Stimulated activated CD4-positive, alpha-beta T cell treated with anti-CD3 and anti-CD28 coated beads, TNF-alpha, amount 100 ng/mL, for 24 hours (primary cell): ENCODE data around the gene MLXIP.
"Not testable (repeated sequence)": the region's sequence is repeated elsewhere in the genome, so short reads cannot be mapped to it uniquely, and the experiment has no call there.

Source experiments
- DNase-seq, 3 experiments: peaks; one replicate each; pipeline ENCODE4 v3.0.0-alpha.2; 2020; ENCODE audit warnings: low read depth in 3 of 3

The MLXIP gene

GRCh38 chr12:122054842-122055520 is 23.6 kb upstream of the MLXIP start:
- DNase-seq, result no peak

GRCh38 chr12:122056406-122056805 is 22.1 kb upstream of the MLXIP start:
- DNase-seq, result not testable (repeated sequence)

- DNase-seq, result no peak
Observed at GRCh38 chr12:122057007-122057735, 21.4 kb upstream of the MLXIP start.

- no peak for DNase-seq
Observed at GRCh38 chr12:122057769-122058168, 20.8 kb upstream of the MLXIP start.

GRCh38 chr12:122058549-122059149 is 19.9 kb upstream of the MLXIP start:
- no peak for DNase-seq

GRCh38 chr12:122059203-122059960 is 19.2 kb upstream of the MLXIP start:
- DNase-seq, result no peak

- DNase-seq, result no peak
Observed at GRCh38 chr12:122060081-122060501, 18.5 kb upstream of the MLXIP start.

- no peak for DNase-seq
Observed at GRCh38 chr12:122061253-122061652, 17.3 kb upstream of the MLXIP start.

GRCh38 chr12:122062832-122063693 is 15.5 kb upstream of the MLXIP start:
- DNase-seq, result no peak

GRCh38 chr12:122063694-122064024 is 14.9 kb upstream of the MLXIP start:
- no peak for DNase-seq

- peak in 1 of 3 experiments; percentile 51 for DNase-seq
Observed at GRCh38 chr12:122064025-122064777, 14.4 kb upstream of the MLXIP start.

GRCh38 chr12:122064780-122065588 is 13.6 kb upstream of the MLXIP start:
- no peak for DNase-seq

GRCh38 chr12:122067548-122067947 is 11.0 kb upstream of the MLXIP start:
- no peak for DNase-seq

GRCh38 chr12:122067966-122068365 is 10.6 kb upstream of the MLXIP start:
- DNase-seq, result peak in 1 of 3 experiments; percentile 23

- DNase-seq, result no peak
Observed at GRCh38 chr12:122072031-122072970, 6.3 kb upstream of the MLXIP start.

GRCh38 chr12:122073815-122074214 is 4.7 kb upstream of the MLXIP start:
- no peak for DNase-seq

GRCh38 chr12:122076743-122077495 is 1.6 kb upstream of the MLXIP start:
- DNase-seq, result no peak

GRCh38 chr12:122079033-122079531 is 526 bp downstream of the MLXIP start:
- no peak for DNase-seq
